Astrocyte of the spinal cord (primary cell): ENCODE results near the gene PRKG1.

Source experiments
- DNase-seq: peaks from one replicate; pipeline ENCODE4 v3.0.0; 2011; ENCODE audit warnings: low read depth, low spot score
- H3K4me3 ChIP-seq: 2 replicates; pipeline ENCODE4 v1.5.1; 2011; ENCODE audit warnings: low read depth, mild to moderate bottlenecking, low read length, moderate library complexity
- CTCF ChIP-seq: IDR thresholded peaks from 2 replicates; pipeline ENCODE4 v1.5.1; 2012; ENCODE audit warnings: low read depth, mild to moderate bottlenecking, low read length, inconsistent platforms
- in situ Hi-C: cut with HindIII; loops from 2 replicates; pipeline ENCODE4 v1.10.0; 2017; ENCODE audit warnings: low sequenced_read_pairs

PRKG1 gene

GRCh38 chr10:52135101-52135500 is 1060.8 kb downstream of the PRKG1 start:
- no peak overlapping the region for H3K4me3 ChIP-seq
- in situ Hi-C loops, result no loop called here
- DNase-seq, result no peak
- TF ChIP-seq CTCF, result no peak

- no peak for DNase-seq
- in situ Hi-C loops, result no loop called here
- H3K4me3 ChIP-seq, result no peak overlapping the region
- no peak for TF ChIP-seq CTCF
Measured at GRCh38 chr10:52136921-52137320, 1062.6 kb downstream of the PRKG1 start.

- TF ChIP-seq CTCF, result no peak
- in situ Hi-C loops, result no loop called here
- H3K4me3 ChIP-seq, result no peak overlapping the region
- no peak for DNase-seq
Measured at GRCh38 chr10:52143338-52143737, 1069.1 kb downstream of the PRKG1 start.

GRCh38 chr10:52145636-52146035 is 1071.3 kb downstream of the PRKG1 start:
- DNase-seq, result no peak
- no peak for TF ChIP-seq CTCF
- in situ Hi-C loops, result no loop called here

GRCh38 chr10:52146766-52147165 is 1072.5 kb downstream of the PRKG1 start:
- DNase-seq, result no peak
- no peak overlapping the region for H3K4me3 ChIP-seq
- no peak for TF ChIP-seq CTCF
- in situ Hi-C loops, result no loop called here

More at GRCh38 chr10:52145636-52146035, 1071.3 kb downstream of the PRKG1 start:
- H3K4me3 ChIP-seq, result no peak overlapping the region

- DNase-seq, result no peak
- no peak for TF ChIP-seq CTCF
- H3K4me3 ChIP-seq, result no peak overlapping the region
- in situ Hi-C loops, result no loop called here
Measured at GRCh38 chr10:52170776-52171175, 1096.5 kb downstream of the PRKG1 start.

GRCh38 chr10:52172581-52172980 is 1098.3 kb downstream of the PRKG1 start:
- in situ Hi-C loops, result no loop called here
- DNase-seq, result no peak
- peak; percentile 10 for TF ChIP-seq CTCF
- no peak overlapping the region for H3K4me3 ChIP-seq
